ENCODE results near the gene LAMTOR3.
"Not testable (repeated sequence)": the region's sequence is repeated elsewhere in the genome, so short reads cannot be mapped to it uniquely, and the experiment has no call there.

The LAMTOR3 gene

DNA sequence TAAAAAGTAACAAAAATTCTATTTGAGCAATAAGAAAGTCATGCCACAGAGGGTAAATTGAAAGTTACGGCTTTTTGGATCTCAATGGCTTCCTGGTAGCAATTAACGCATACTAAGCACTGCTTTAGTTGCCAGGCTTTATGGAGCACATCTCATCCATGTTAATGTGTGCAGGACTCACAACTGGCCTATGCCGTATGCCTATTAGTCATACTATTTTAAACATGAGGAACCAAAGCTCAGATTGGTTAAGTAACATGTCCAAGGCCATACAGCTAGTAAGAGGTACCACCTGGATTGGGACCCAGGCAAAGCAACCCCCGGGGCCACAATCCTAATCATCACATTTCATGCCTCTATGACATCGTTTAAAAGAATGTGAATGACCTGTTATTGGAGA, 60.5 kb downstream of the LAMTOR3 start:
- H3K27ac Mint-ChIP-seq: no peak overlapping the region
- no peak for DNase-seq

DNA sequence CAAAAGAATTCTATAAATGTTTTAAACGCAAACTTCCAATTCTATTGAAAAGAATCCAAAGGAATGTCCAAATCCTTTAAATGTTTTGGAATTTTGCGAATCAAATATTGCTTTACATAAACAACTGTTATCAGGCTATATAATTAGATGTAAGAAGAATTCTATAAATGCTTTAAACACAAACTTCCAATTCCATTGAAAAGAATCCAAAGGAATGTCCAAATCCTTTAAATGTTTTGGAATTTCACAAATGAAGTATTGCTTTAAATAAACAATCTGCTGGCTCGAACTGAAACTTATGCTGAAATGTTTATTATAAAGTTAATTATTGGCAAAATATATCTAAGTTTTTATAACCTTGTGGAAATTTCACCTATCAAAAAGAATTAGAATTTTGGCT, 61.5 kb downstream of the LAMTOR3 start:
- H3K4me1 Mint-ChIP-seq: peaks cover 25 to 47% of the 10 kb centered on the region in 2 donors
- H3K9me3 Mint-ChIP-seq: no peaks in the 10 kb centered on the region
- H3K36me3 Mint-ChIP-seq: peaks cover 29 to 54% of the 10 kb centered on the region in 2 donors
- H3K27me3 Mint-ChIP-seq: no peaks in the 10 kb centered on the region
- H3K27ac Mint-ChIP-seq: no peak overlapping the region
- no peak overlapping the region for H3K4me3 Mint-ChIP-seq
- DNase-seq: no peak
- ATAC-seq (replicated peaks): no peak

More for the DNA sequence above, 60.5 kb downstream of the LAMTOR3 start:
- no peaks in the 10 kb centered on the region for H3K9me3 Mint-ChIP-seq
- H3K4me1 Mint-ChIP-seq: peaks cover 24 to 47% of the 10 kb centered on the region in 2 donors
- H3K27me3 Mint-ChIP-seq: no peaks in the 10 kb centered on the region
- ATAC-seq (replicated peaks): no peak
- no peak overlapping the region for H3K4me3 Mint-ChIP-seq
- peaks cover 33 to 55% of the 10 kb centered on the region in 2 donors for H3K36me3 Mint-ChIP-seq

DNA sequence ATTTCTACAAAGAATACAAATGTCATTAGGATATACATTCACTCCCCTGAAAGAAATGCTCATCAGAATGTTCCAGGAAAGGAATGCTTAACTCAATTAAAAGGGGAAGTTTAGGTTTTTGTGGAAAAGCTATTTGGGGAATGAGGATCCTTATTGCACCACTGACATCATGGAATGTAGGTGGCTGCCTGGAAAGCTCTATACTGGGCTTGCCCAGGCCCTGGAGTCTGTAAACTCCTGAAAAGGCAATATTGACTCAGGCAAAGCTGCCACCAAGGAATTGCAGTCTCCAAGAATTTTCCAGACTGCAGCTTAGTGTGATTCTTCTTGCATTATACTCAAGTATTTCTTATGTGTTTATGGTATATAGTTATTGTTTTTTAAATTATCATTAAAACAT, 61.9 kb downstream of the LAMTOR3 start:
- Mint-ChIP-seq H3K27ac (no peak overlapping the region), H3K9me3 (no peaks in the 10 kb centered on the region), H3K36me3 (peaks cover 33 to 56% of the 10 kb centered on the region in 2 donors), H3K4me1 (peaks cover 28 to 51% of the 10 kb centered on the region in 2 donors), H3K4me3 (no peak overlapping the region), H3K27me3 (no peaks in the 10 kb centered on the region)
- ATAC-seq (replicated peaks) (no peak), DNase-seq (no peak)

DNA sequence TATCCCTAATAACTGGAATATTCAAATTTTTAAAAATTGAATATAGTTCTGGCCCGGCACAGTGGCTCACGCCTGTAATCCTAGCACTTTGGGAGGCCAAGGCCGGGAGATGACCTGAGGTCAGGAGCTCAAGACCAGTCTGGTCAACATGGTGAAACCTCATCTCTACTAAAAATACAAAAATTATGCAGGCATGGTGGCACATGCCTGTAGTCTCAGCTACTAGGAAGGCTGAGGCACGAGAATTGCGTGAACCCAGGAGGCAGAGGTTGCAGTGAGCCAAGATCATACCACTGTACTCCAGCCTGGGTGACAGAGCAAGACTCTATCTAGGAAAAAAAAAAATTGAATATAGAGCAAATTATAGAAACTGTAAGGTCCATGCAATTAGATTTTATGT, 64.2 kb downstream of the LAMTOR3 start:
- ATAC-seq (replicated peaks); H3K4me3 Mint-ChIP-seq; H3K27ac Mint-ChIP-seq; H3K27me3 Mint-ChIP-seq; DNase-seq; H3K9me3 Mint-ChIP-seq: not testable (repeated sequence)
- Mint-ChIP-seq H3K4me1 (peaks cover 33 to 61% of the 10 kb centered on the region in 2 donors), H3K36me3 (peaks cover 29 to 52% of the 10 kb centered on the region in 2 donors)

DNA sequence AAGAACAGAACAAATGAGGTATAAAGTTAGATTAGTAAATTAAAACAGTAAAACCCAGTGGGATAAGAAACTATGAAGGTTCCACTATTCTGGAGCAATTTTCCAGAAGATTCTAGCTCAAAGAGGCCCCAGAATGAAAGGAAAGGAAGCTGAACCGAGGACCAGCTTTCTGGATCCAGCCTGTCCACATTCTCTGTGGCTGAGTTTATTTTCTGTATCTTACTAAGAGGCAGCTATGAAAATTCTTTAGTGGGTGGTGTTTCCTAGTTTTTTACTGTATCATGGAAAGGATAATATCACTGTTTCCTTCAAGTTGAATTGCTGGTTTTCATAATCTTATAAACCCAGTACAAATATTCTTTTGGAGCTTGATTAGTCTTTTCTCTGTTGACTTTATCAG, 65.8 kb downstream of the LAMTOR3 start:
- DNase-seq: no peak
- Mint-ChIP-seq H3K4me1 (peaks cover 44 to 64% of the 10 kb centered on the region in 2 donors), H3K9me3 (peaks cover 0 to 2% of the 10 kb centered on the region in 2 donors), H3K4me3 (no peak overlapping the region), H3K36me3 (peaks cover 34 to 56% of the 10 kb centered on the region in 2 donors), H3K27me3 (no peaks in the 10 kb centered on the region), H3K27ac (no peak overlapping the region)
- ATAC-seq (replicated peaks): no peak

Data from stimulated activated naive B cell treated with anti-CD40 and anti-IgM and Interleukin-4, amounts not matched to agents 10 μg/mL and 1 μg/mL and 100 μg/mL, for 72 hours (primary cell).